HG03280 (cell line): ENCODE results near the gene HS6ST3.

Experiments
- ATAC-seq: cut with Tn5 transposase; IDR thresholded peaks from one replicate; pipeline ENCODE4 v1.9.1; 2021; ENCODE audit warnings: mild to moderate bottlenecking, moderate library complexity; ENCODE audit not compliant: unreplicated experiment

The HS6ST3 gene

GRCh38 chr13:96294930-96295881, 205.3 kb downstream of the HS6ST3 start:
- ATAC-seq, result no peak

GRCh38 chr13:96297360-96297759, 207.5 kb downstream of the HS6ST3 start:
- ATAC-seq, result no peak

- ATAC-seq, result no peak
These were observed 209.3 kb downstream of the HS6ST3 start for GRCh38 chr13:96299235-96299634.

- no peak for ATAC-seq
These were observed 218.7 kb downstream of the HS6ST3 start for GRCh38 chr13:96308568-96308967.

GRCh38 chr13:96314974-96315373, 225.1 kb downstream of the HS6ST3 start:
- no peak for ATAC-seq

GRCh38 chr13:96338030-96338429, 248.1 kb downstream of the HS6ST3 start:
- peak; percentile 70 for ATAC-seq

GRCh38 chr13:96342286-96342685, 252.4 kb downstream of the HS6ST3 start:
- ATAC-seq, result no peak

GRCh38 chr13:96342852-96343465, 253.1 kb downstream of the HS6ST3 start:
- ATAC-seq, result no peak

GRCh38 chr13:96346921-96347320, 257.0 kb downstream of the HS6ST3 start:
- ATAC-seq, result no peak

GRCh38 chr13:96373597-96373996, 283.7 kb downstream of the HS6ST3 start:
- no peak for ATAC-seq

- ATAC-seq, result no peak
These were observed 287.9 kb downstream of the HS6ST3 start for GRCh38 chr13:96377835-96378234.

- ATAC-seq, result no peak
These were observed 290.1 kb downstream of the HS6ST3 start for GRCh38 chr13:96379967-96380366.

- no peak for ATAC-seq
These were observed 291.8 kb downstream of the HS6ST3 start for GRCh38 chr13:96381681-96382080.

GRCh38 chr13:96388598-96388997, 298.7 kb downstream of the HS6ST3 start:
- ATAC-seq, result no peak

- ATAC-seq, result no peak
These were observed 301.7 kb downstream of the HS6ST3 start for GRCh38 chr13:96391606-96392005.

- ATAC-seq, result no peak
These were observed 307.9 kb downstream of the HS6ST3 start for GRCh38 chr13:96397807-96398206.

GRCh38 chr13:96398486-96398885, 308.6 kb downstream of the HS6ST3 start:
- ATAC-seq, result no peak

GRCh38 chr13:96403241-96403640, 313.3 kb downstream of the HS6ST3 start:
- no peak for ATAC-seq

- ATAC-seq, result no peak
These were observed 313.7 kb downstream of the HS6ST3 start for GRCh38 chr13:96403651-96404050.

- no peak for ATAC-seq
These were observed 326.0 kb downstream of the HS6ST3 start for GRCh38 chr13:96415831-96416385.

- ATAC-seq, result no peak
These were observed 328.2 kb downstream of the HS6ST3 start for GRCh38 chr13:96417939-96418685.
